Body of pancreas (tissue), 4 donors: Measurements from ENCODE around the gene VPS50. TPM values are rescaled to one million over a fixed set of nuclear protein-coding genes. Genes with fewer than 3 reads are reported as not detected.

Experiments used
- ATAC-seq: fragments of 150-250 bp; one replicate; pipeline ENCODE4 v1.9.1; 2016
- DNase-seq, 4 donors: peaks; one replicate each; pipeline ENCODE4 v3.0.0-alpha.2; 2019
- H3K27ac ChIP-seq, 4 donors: fragments of 200-600 bp; sonication (generic); 1 replicate in 3 of 4; 2 replicates in 1 of 4; pipeline versions ENCODE4 v1.5.1 to v1.6.1; 2016 to 2019; ENCODE audit warnings: mild to moderate bottlenecking in 1 of 4, mixed read lengths in 1 of 4, moderate library complexity in 1 of 4
- H3K27me3 ChIP-seq, 2 donors: fragments of 200-600 bp; sonication (generic); one replicate each; pipeline ENCODE4 v1.6.0; 2016; ENCODE audit warnings: mild to moderate bottlenecking in 1 of 2
- H3K36me3 ChIP-seq, 2 donors: fragments of 200-600 bp; sonication (generic); replicated peaks in 1 of 2; 2 replicates each; pipeline ENCODE4 v1.5.1; 2016; ENCODE audit warnings: low read depth in 2 of 2; ENCODE audit not compliant: insufficient read depth in 1 of 2
- H3K4me1 ChIP-seq: fragments of 200-600 bp; sonication (generic); one replicate; pipeline ENCODE4 v1.6.0; 2016
- H3K4me3 ChIP-seq, 2 donors: fragments of 200-600 bp; sonication (generic); 1 replicate in 1 of 2; 2 replicates in 1 of 2; pipeline ENCODE4 v1.5.1; 2016 to 2019
- H3K9me3 ChIP-seq, 3 donors: fragments of 200-600 bp; sonication (generic); 1 replicate in 2 of 3; 2 replicates in 1 of 3; pipeline ENCODE4 v1.5.1; 2016
- CTCF ChIP-seq, 7 experiments: fragments of 450-650 bp in 4 of 7; fragments of 200-600 bp in 3 of 7; sonication (generic) in 3 of 7; IDR thresholded peaks; one replicate each; pipeline ENCODE4 v1.5.1; 2016 to 2019; ENCODE audit warnings: antibody characterized with exemption in 7 of 7
- POLR2A ChIP-seq, 3 donors: fragments of 450-650 bp; IDR thresholded peaks; one replicate each; pipeline ENCODE4 v1.6.1; 2016; ENCODE audit warnings: antibody characterized with exemption in 3 of 3, mild to moderate bottlenecking in 2 of 3
- WGBS, 2 donors: methylation state at CpG; one replicate each; pipeline ENCODE4 v1.1.5; 2017; 5-methylcytosine and 5-hydroxymethylcytosine counted together
- intact Hi-C: fragments of 100-400 bp; cut with DNase I; formaldehyde crosslinking; loops from one replicate; pipeline ENCODE4 v1.15.1; 2023
- total RNA-seq, 2 donors: library from RNA; depleted of rRNA; stranded (reverse); fragments of >200 nt; gene quantifications; one replicate each; pipeline ENCODE4 v1.1.0, GENCODE V29; 2016

Gene VPS50
- total RNA-seq, 2 donors from 2014 or later, result 9.6 to 28.3 TPM

DNA sequence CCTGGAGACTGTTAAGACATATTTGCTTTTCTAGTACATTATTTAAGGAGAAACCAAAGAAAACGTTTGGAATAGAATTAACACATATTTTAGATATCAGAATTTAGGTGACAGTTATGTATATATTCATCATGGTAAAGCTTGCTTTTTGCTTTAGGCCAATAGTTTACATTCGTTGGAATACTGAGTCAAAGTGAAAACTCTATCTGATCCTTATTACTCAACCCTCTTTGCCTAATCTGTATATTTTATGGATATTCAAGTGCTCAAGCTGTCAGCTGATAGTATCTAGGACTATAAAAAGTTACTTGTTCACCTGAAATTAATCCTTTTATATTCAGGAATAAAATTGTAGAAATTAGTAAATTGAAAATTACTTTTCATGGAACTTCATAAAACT is 61.1 kb downstream of the VPS50 start:
- ATAC-seq, result no peak
- TF ChIP-seq POLR2A (IDR thresholded peaks at IDR 0.05) (no peak), CTCF (IDR thresholded peaks at IDR 0.05) (no peak)
- Histone ChIP-seq H3K27ac (no peak overlapping the region), H3K27me3 (no peaks in the 10 kb centered on the region), H3K36me3 (peaks cover 2 to 3% of the 10 kb centered on the region in 2 donors), H3K9me3 (no peaks in the 10 kb centered on the region), H3K4me3 (no peak overlapping the region), H3K4me1 (no peaks in the 10 kb centered on the region)
- intact Hi-C loops, result no loop called here
- DNase-seq, result no peak
- 65 to 68% methylated on average over 2 of the region's 2 CpGs for WGBS, 2 donors

DNA sequence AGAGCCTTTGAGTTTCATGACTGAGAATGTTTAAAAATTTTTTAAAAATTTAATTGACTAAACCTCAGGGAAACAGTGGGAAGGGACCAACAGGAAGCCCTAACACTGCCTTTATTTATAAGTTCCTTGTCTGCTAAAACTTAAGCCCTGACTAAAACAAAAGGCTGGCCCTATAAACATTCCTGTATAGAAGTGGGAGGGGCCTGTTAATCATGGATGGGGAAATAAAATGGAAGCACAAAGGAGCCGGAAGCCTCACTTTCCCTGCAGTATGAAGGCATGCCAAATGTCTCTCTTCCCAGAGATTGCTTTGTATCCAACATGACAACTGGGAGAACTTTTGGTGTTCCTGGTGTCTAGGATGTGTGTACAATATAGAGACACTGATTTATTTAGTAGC is 66.0 kb downstream of the VPS50 start:
- 93 to 95% methylated on average over 1 of the region's 1 CpG for WGBS, 2 donors
- no peaks in the 10 kb centered on the region for H3K27me3 ChIP-seq
- ATAC-seq (no peak), DNase-seq (no peak)
- no peak overlapping the region for H3K27ac ChIP-seq
- peaks cover 2 to 3% of the 10 kb centered on the region in 2 donors for H3K36me3 ChIP-seq
- no peak overlapping the region for H3K4me3 ChIP-seq
- intact Hi-C loops, result no loop called here
- H3K9me3 ChIP-seq, result no peaks in the 10 kb centered on the region
- TF ChIP-seq CTCF (IDR thresholded peaks at IDR 0.05), result no peak
- no peak for TF ChIP-seq POLR2A (IDR thresholded peaks at IDR 0.05)
- no peaks in the 10 kb centered on the region for H3K4me1 ChIP-seq

GRCh38 chr7:93298671-93299070 is 66.5 kb downstream of the VPS50 start:
- intact Hi-C loops, result no loop called here
- DNase-seq (no peak), ATAC-seq (no peak)
- H3K27me3 ChIP-seq, result no peaks in the 10 kb centered on the region
- H3K4me3 ChIP-seq, result no peak overlapping the region
- no peaks in the 10 kb centered on the region for H3K9me3 ChIP-seq
- 78 to 82% methylated on average over 2 of the region's 2 CpGs for WGBS, 2 donors
- H3K27ac ChIP-seq, result no peak overlapping the region
- H3K36me3 ChIP-seq, result peaks cover 2 to 3% of the 10 kb centered on the region in 2 donors
- H3K4me1 ChIP-seq, result no peaks in the 10 kb centered on the region
- TF ChIP-seq POLR2A (IDR thresholded peaks at IDR 0.05) (no peak), CTCF (IDR thresholded peaks at IDR 0.05) (no peak)

DNA sequence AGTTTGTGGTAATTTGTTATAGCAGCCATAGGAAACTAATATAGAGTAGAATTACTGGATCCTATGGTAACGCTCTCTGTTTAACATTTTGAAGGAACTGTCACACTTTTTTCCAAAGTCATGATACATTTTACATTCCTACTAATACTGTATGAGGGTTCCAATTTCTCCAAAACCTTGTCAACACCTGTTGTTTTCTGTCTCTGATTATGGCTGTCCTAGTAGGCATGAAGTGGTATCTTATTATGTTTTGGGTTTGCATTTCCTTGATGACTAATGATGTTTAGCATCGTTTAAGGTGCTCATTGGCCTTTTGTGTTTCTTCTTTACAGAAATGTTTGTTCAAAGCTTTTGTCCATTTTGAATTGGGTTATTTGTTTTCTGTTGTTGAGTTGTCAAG is 69.6 kb downstream of the VPS50 start:
- DNase-seq (no peak), ATAC-seq (no peak)
- Histone ChIP-seq H3K27ac (no peak overlapping the region), H3K4me1 (no peaks in the 10 kb centered on the region), H3K36me3 (peaks cover 0 to 3% of the 10 kb centered on the region in 2 donors), H3K27me3 (no peaks in the 10 kb centered on the region), H3K4me3 (no peak overlapping the region), H3K9me3 (no peaks in the 10 kb centered on the region)
- 65 to 75% methylated on average over 2 of the region's 2 CpGs for WGBS, 2 donors
- intact Hi-C loops, result no loop called here
- no peak for TF ChIP-seq CTCF (IDR thresholded peaks at IDR 0.05)
- TF ChIP-seq POLR2A (IDR thresholded peaks at IDR 0.05), result no peak

GRCh38 chr7:93307131-93307660 is 75.0 kb downstream of the VPS50 start:
- H3K4me1 ChIP-seq, result no peaks in the 10 kb centered on the region
- no peak overlapping the region for H3K27ac ChIP-seq
- no peaks in the 10 kb centered on the region for H3K36me3 ChIP-seq
- no peak overlapping the region for H3K4me3 ChIP-seq
- H3K27me3 ChIP-seq, result no peaks in the 10 kb centered on the region
- DNase-seq, result no peak
- no peaks in the 10 kb centered on the region for H3K9me3 ChIP-seq
- TF ChIP-seq CTCF (IDR thresholded peaks at IDR 0.05) (no peak), POLR2A (IDR thresholded peaks at IDR 0.05) (no peak)
- WGBS, 2 donors, result 60 to 61% methylated on average over 5 of the region's 5 CpGs
- ATAC-seq, result no peak
- intact Hi-C loops, result no loop called here
